ENCODE measurements around the gene ORC5.
"Not testable (repeated sequence)": the region's sequence is repeated elsewhere in the genome, so short reads cannot be mapped to it uniquely, and the experiment has no call there.

ORC5 gene

GRCh38 chr7:104217620-104218019 is 9.8 kb upstream of the ORC5 start:
- Mint-ChIP-seq H3K36me3 (peaks cover 8% of the 10 kb centered on the region), H3K27me3 (peaks cover 8% of the 10 kb centered on the region), H3K27ac (no peak overlapping the region), H3K4me3 (no peak overlapping the region), H3K9me3 (ENCODE audit: low read depth) (peaks cover 15% of the 10 kb centered on the region), H3K4me1 (ENCODE audit: low read depth) (no peaks in the 10 kb centered on the region)

- Mint-ChIP-seq H3K27me3 (peaks cover 12% of the 10 kb centered on the region), H3K4me1 (ENCODE audit: low read depth) (peaks cover 35% of the 10 kb centered on the region), H3K4me3 (peak overlapping the region; percentile 98), H3K27ac (peak overlapping the region; percentile 11), H3K36me3 (peaks cover 5% of the 10 kb centered on the region), H3K9me3 (ENCODE audit: low read depth) (no peaks in the 10 kb centered on the region)
Measured at GRCh38 chr7:104209063-104209462, 1.2 kb upstream of the ORC5 start.

- Mint-ChIP-seq H3K9me3 (ENCODE audit: low read depth) (no peaks in the 10 kb centered on the region), H3K4me1 (ENCODE audit: low read depth) (peaks cover 40% of the 10 kb centered on the region), H3K36me3 (peaks cover 9% of the 10 kb centered on the region), H3K27me3 (peaks cover 12% of the 10 kb centered on the region), H3K27ac (peak overlapping the region; percentile 94), H3K4me3 (peak overlapping the region; percentile 98)
Measured at GRCh38 chr7:104208421-104208780, 588 bp upstream of the ORC5 start.

- peak overlapping the region; percentile 98 for H3K4me3 Mint-ChIP-seq
Measured at GRCh38 chr7:104207348-104207730, 474 bp downstream of the ORC5 start.

GRCh38 chr7:104206841-104207240 is 972 bp downstream of the ORC5 start:
- Mint-ChIP-seq H3K27ac (peak overlapping the region; percentile 94), H3K4me1 (ENCODE audit: low read depth) (peaks cover 44% of the 10 kb centered on the region), H3K27me3 (peaks cover 6% of the 10 kb centered on the region), H3K4me3 (peak overlapping the region; percentile 98), H3K9me3 (ENCODE audit: low read depth) (no peaks in the 10 kb centered on the region), H3K36me3 (peaks cover 12% of the 10 kb centered on the region)

More at GRCh38 chr7:104207348-104207730, 474 bp downstream of the ORC5 start:
- peaks cover 8% of the 10 kb centered on the region for H3K27me3 Mint-ChIP-seq
- no peaks in the 10 kb centered on the region for H3K9me3 Mint-ChIP-seq (ENCODE audit: low read depth)
- H3K36me3 Mint-ChIP-seq: peaks cover 9% of the 10 kb centered on the region
- H3K4me1 Mint-ChIP-seq (ENCODE audit: low read depth): peaks cover 42% of the 10 kb centered on the region
- H3K27ac Mint-ChIP-seq: peak overlapping the region; percentile 94

GRCh38 chr7:104198673-104199278 is 9.0 kb downstream of the ORC5 start:
- H3K27ac Mint-ChIP-seq: no peak overlapping the region
- no peaks in the 10 kb centered on the region for H3K27me3 Mint-ChIP-seq
- H3K4me3 Mint-ChIP-seq: no peak overlapping the region
- peaks cover 20% of the 10 kb centered on the region for H3K4me1 Mint-ChIP-seq (ENCODE audit: low read depth)
- no peaks in the 10 kb centered on the region for H3K9me3 Mint-ChIP-seq (ENCODE audit: low read depth)
- H3K36me3 Mint-ChIP-seq: peaks cover 51% of the 10 kb centered on the region

GRCh38 chr7:104196161-104196560 is 11.7 kb downstream of the ORC5 start:
- Mint-ChIP-seq H3K4me3 (no peak overlapping the region), H3K36me3 (peaks cover 64% of the 10 kb centered on the region), H3K9me3 (ENCODE audit: low read depth) (peaks cover 10% of the 10 kb centered on the region), H3K27me3 (no peaks in the 10 kb centered on the region), H3K27ac (no peak overlapping the region), H3K4me1 (ENCODE audit: low read depth) (peaks cover 15% of the 10 kb centered on the region)

- Mint-ChIP-seq H3K4me3 (no peak overlapping the region), H3K36me3 (peaks cover 51% of the 10 kb centered on the region), H3K4me1 (ENCODE audit: low read depth) (peaks cover 11% of the 10 kb centered on the region), H3K27ac (no peak overlapping the region), H3K9me3 (ENCODE audit: low read depth) (peaks cover 10% of the 10 kb centered on the region), H3K27me3 (no peaks in the 10 kb centered on the region)
Measured at GRCh38 chr7:104192434-104192833, 15.4 kb downstream of the ORC5 start.

- Mint-ChIP-seq H3K27ac (no peak overlapping the region), H3K9me3 (ENCODE audit: low read depth) (no peaks in the 10 kb centered on the region), H3K4me1 (ENCODE audit: low read depth) (peaks cover 4% of the 10 kb centered on the region), H3K36me3 (peaks cover 34% of the 10 kb centered on the region), H3K4me3 (no peak overlapping the region), H3K27me3 (no peaks in the 10 kb centered on the region)
Measured at GRCh38 chr7:104185346-104185745, 22.5 kb downstream of the ORC5 start.

GRCh38 chr7:104179178-104179577 is 28.6 kb downstream of the ORC5 start:
- Mint-ChIP-seq H3K36me3 (peaks cover 47% of the 10 kb centered on the region), H3K4me1 (ENCODE audit: low read depth) (no peaks in the 10 kb centered on the region), H3K9me3 (ENCODE audit: low read depth) (peaks cover 6% of the 10 kb centered on the region), H3K27ac (no peak overlapping the region), H3K27me3 (no peaks in the 10 kb centered on the region), H3K4me3 (no peak overlapping the region)

GRCh38 chr7:104177565-104178083 is 30.2 kb downstream of the ORC5 start:
- not testable (repeated sequence) for H3K4me3 Mint-ChIP-seq; H3K4me1 Mint-ChIP-seq (ENCODE audit: low read depth); H3K9me3 Mint-ChIP-seq (ENCODE audit: low read depth); H3K27ac Mint-ChIP-seq; H3K27me3 Mint-ChIP-seq
- peaks cover 44% of the 10 kb centered on the region for H3K36me3 Mint-ChIP-seq

GRCh38 chr7:104176332-104176731 is 31.5 kb downstream of the ORC5 start:
- Mint-ChIP-seq H3K4me3 (no peak overlapping the region), H3K27me3 (no peaks in the 10 kb centered on the region), H3K27ac (no peak overlapping the region), H3K9me3 (ENCODE audit: low read depth) (peaks cover 6% of the 10 kb centered on the region), H3K4me1 (ENCODE audit: low read depth) (no peaks in the 10 kb centered on the region), H3K36me3 (peaks cover 38% of the 10 kb centered on the region)

- Mint-ChIP-seq H3K9me3 (ENCODE audit: low read depth) (peaks cover 6% of the 10 kb centered on the region), H3K36me3 (peaks cover 33% of the 10 kb centered on the region), H3K4me1 (ENCODE audit: low read depth) (no peaks in the 10 kb centered on the region), H3K27ac (no peak overlapping the region), H3K27me3 (no peaks in the 10 kb centered on the region), H3K4me3 (no peak overlapping the region)
Measured at GRCh38 chr7:104175361-104175984, 32.3 kb downstream of the ORC5 start.

GRCh38 chr7:104174798-104175197 is 33.0 kb downstream of the ORC5 start:
- Mint-ChIP-seq H3K4me3 (no peak overlapping the region), H3K27ac (no peak overlapping the region), H3K27me3 (no peaks in the 10 kb centered on the region), H3K36me3 (peaks cover 33% of the 10 kb centered on the region), H3K4me1 (ENCODE audit: low read depth) (no peaks in the 10 kb centered on the region), H3K9me3 (ENCODE audit: low read depth) (peaks cover 6% of the 10 kb centered on the region)

- Mint-ChIP-seq H3K9me3 (ENCODE audit: low read depth) (no peaks in the 10 kb centered on the region), H3K4me3 (no peak overlapping the region), H3K27me3 (no peaks in the 10 kb centered on the region), H3K36me3 (no peaks in the 10 kb centered on the region), H3K4me1 (ENCODE audit: low read depth) (no peaks in the 10 kb centered on the region), H3K27ac (no peak overlapping the region)
Measured at GRCh38 chr7:104162081-104162480, 45.7 kb downstream of the ORC5 start.

- no peak overlapping the region for H3K27ac Mint-ChIP-seq
- no peak overlapping the region for H3K4me3 Mint-ChIP-seq
- no peaks in the 10 kb centered on the region for H3K9me3 Mint-ChIP-seq (ENCODE audit: low read depth)
- H3K27me3 Mint-ChIP-seq: no peaks in the 10 kb centered on the region
- peaks cover 4% of the 10 kb centered on the region for H3K36me3 Mint-ChIP-seq
- H3K4me1 Mint-ChIP-seq (ENCODE audit: low read depth): peaks cover 4% of the 10 kb centered on the region
Measured at GRCh38 chr7:104161244-104161643, 46.6 kb downstream of the ORC5 start.

All from activated naive CD8-positive, alpha-beta T cell (primary cell).